ENCODE data around the gene IKZF2.
A peak's percentile ranks its signal among the peaks of the same experiment; 100 is the strongest.

IKZF2 gene

DNA sequence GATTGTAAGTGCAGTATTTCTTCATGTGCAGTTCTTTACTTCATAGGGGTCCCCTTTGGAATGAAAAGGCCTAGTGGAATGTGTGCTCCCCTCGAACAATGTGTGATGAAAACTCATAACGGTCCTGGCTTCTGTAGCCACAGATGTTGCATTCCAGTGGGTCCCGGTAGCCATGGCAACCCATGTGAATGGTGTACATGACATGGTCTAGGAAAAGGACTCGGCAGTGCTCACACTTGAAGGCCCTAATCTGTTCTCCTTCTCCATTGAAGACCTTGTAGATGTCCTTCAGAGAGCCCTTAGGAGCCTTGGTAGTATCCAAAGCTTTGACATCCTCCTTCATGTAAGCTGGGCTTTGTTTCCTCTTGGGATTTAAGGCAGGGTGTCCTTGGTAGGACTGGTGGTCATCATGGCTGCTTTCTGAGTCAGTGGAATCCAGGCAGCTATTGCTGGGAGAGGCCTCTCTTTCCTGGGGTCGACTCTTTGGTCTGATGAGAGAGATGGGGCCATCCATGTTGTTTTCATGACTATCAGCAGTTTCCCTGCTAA, 144.0 kb downstream of the IKZF2 start:
- Histone ChIP-seq H4K20me1 (ENCODE audit: insufficient read depth, low read length, poor library complexity, severe bottlenecking) (peaks cover 27% of the 10 kb centered on the region), H3K4me1 (ENCODE audit: insufficient read depth, low read length, poor library complexity, severe bottlenecking) (peaks cover 42% of the 10 kb centered on the region), H3K9me2 (replicated peaks; ENCODE audit: low read depth, low read length) (no peaks in the 10 kb centered on the region), H2AFZ (ENCODE audit: low read length) (no peak overlapping the region), H3K36me3 (ENCODE audit: insufficient read depth, low read length) (peaks cover 80% of the 10 kb centered on the region), H3F3A (ENCODE audit: low read depth) (no peaks in the 10 kb centered on the region), H3K9me3 (ENCODE audit: insufficient read depth, low read depth, low read length) (no peaks in the 10 kb centered on the region), H3K4me2 (ENCODE audit: low read depth, low read length, poor library complexity, severe bottlenecking) (no peak overlapping the region), H3K9ac (ENCODE audit: low read depth, low read length, poor library complexity, severe bottlenecking) (no peak overlapping the region), H3K79me2 (ENCODE audit: insufficient read depth, low read length) (peaks cover 30% of the 10 kb centered on the region), H3K4me3 (ENCODE audit: low read length, poor library complexity, severe bottlenecking) (no peak overlapping the region), H3K27me3 (ENCODE audit: insufficient read depth, low read length, poor library complexity, severe bottlenecking) (no peaks in the 10 kb centered on the region)
- TF ChIP-seq EZH2phosphoT487 (IDR thresholded peaks at IDR 0.05; ENCODE audit: borderline replicate concordance) = no peak
- TF ChIP-seq, protein P1, sequence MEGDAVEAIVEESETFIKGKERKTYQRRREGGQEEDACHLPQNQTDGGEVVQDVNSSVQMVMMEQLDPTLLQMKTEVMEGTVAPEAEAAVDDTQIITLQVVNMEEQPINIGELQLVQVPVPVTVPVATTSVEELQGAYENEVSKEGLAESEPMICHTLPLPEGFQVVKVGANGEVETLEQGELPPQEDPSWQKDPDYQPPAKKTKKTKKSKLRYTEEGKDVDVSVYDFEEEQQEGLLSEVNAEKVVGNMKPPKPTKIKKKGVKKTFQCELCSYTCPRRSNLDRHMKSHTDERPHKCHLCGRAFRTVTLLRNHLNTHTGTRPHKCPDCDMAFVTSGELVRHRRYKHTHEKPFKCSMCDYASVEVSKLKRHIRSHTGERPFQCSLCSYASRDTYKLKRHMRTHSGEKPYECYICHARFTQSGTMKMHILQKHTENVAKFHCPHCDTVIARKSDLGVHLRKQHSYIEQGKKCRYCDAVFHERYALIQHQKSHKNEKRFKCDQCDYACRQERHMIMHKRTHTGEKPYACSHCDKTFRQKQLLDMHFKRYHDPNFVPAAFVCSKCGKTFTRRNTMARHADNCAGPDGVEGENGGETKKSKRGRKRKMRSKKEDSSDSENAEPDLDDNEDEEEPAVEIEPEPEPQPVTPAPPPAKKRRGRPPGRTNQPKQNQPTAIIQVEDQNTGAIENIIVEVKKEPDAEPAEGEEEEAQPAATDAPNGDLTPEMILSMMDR (conservative IDR thresholded peaks at IDR 0.05; ENCODE audit: low read length) = no peak

DNA sequence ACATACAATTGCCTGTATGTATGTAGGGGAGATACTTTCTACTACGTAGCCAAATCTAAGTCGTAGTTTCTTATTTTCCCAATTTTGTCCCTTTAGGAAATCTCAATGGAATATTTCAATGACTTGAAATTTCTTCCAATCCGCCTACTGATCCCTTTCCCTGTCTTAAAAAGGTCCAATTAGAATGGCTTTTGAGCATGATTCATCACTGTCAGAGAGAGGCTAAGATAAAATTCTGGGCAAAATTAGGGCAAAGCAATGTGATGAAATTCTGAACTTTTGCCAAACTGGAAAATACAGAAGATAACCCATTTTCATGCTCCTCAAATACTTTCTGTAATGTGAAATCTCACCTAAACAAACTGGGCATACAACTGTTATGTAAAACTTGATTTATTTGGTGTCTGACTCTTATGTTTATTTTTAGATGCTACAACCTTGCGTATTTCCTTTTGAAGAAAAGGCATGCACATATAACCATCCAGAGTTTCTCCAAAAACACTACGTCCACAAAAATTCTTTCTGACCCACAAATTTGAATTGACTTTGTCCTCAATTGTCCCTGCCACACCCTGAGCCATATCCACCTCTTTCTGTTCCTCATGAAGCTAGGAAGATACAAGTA, 147.1 kb downstream of the IKZF2 start:
- H3K9me2 ChIP-seq (replicated peaks; ENCODE audit: low read depth, low read length) = no peaks in the 10 kb centered on the region
- no peak for TF ChIP-seq EZH2phosphoT487 (IDR thresholded peaks at IDR 0.05; ENCODE audit: borderline replicate concordance)
- TF ChIP-seq, protein P1 (conservative IDR thresholded peaks at IDR 0.05; ENCODE audit: low read length) = no peak
- no peak overlapping the region for H2AFZ ChIP-seq (ENCODE audit: low read length)
- no peak overlapping the region for H3K4me3 ChIP-seq (ENCODE audit: low read length, poor library complexity, severe bottlenecking)
- H3K9ac ChIP-seq (ENCODE audit: low read depth, low read length, poor library complexity, severe bottlenecking) = peak overlapping the region; percentile 35
- H3K4me1 ChIP-seq (ENCODE audit: insufficient read depth, low read length, poor library complexity, severe bottlenecking) = peaks cover 60% of the 10 kb centered on the region
- H3K9me3 ChIP-seq (ENCODE audit: insufficient read depth, low read depth, low read length) = no peaks in the 10 kb centered on the region
- no peaks in the 10 kb centered on the region for H3K27me3 ChIP-seq (ENCODE audit: insufficient read depth, low read length, poor library complexity, severe bottlenecking)
- peaks cover 52% of the 10 kb centered on the region for H3K36me3 ChIP-seq (ENCODE audit: insufficient read depth, low read length)
- H4K20me1 ChIP-seq (ENCODE audit: insufficient read depth, low read length, poor library complexity, severe bottlenecking) = peaks cover 14% of the 10 kb centered on the region
- H3K4me2 ChIP-seq (ENCODE audit: low read depth, low read length, poor library complexity, severe bottlenecking) = no peak overlapping the region
- H3F3A ChIP-seq (ENCODE audit: low read depth) = no peaks in the 10 kb centered on the region
- peaks cover 25% of the 10 kb centered on the region for H3K79me2 ChIP-seq (ENCODE audit: insufficient read depth, low read length)

DNA sequence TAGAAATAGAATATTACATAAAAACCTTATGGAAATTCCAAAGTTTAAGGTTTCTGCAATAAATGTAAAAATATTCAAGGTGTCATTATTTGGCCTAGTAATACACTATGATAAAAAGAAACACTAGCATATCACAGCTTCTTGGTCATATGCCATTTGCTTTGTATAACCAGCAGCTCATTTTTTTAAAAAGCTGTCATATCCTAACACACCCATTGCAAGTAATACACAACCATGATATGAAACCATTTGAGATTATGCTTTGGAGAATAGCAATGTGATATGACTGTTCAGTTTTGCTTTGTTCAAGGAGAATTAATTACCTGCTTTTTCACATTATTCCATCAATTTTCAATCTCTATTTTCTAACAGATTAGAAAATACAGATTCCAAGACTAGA, 149.0 kb downstream of the IKZF2 start:
- peak overlapping the region; percentile 35 for H3K9ac ChIP-seq (ENCODE audit: low read depth, low read length, poor library complexity, severe bottlenecking)
- peaks cover 60% of the 10 kb centered on the region for H3K4me1 ChIP-seq (ENCODE audit: insufficient read depth, low read length, poor library complexity, severe bottlenecking)

More for the DNA sequence above, 149.0 kb downstream of the IKZF2 start:
- Histone ChIP-seq H3K79me2 (ENCODE audit: insufficient read depth, low read length) (peaks cover 25% of the 10 kb centered on the region), H3K9me3 (ENCODE audit: insufficient read depth, low read depth, low read length) (no peaks in the 10 kb centered on the region), H4K20me1 (ENCODE audit: insufficient read depth, low read length, poor library complexity, severe bottlenecking) (peaks cover 13% of the 10 kb centered on the region), H3F3A (ENCODE audit: low read depth) (no peaks in the 10 kb centered on the region), H3K27me3 (ENCODE audit: insufficient read depth, low read length, poor library complexity, severe bottlenecking) (no peaks in the 10 kb centered on the region), H2AFZ (ENCODE audit: low read length) (no peak overlapping the region), H3K9me2 (replicated peaks; ENCODE audit: low read depth, low read length) (no peaks in the 10 kb centered on the region), H3K4me3 (ENCODE audit: low read length, poor library complexity, severe bottlenecking) (no peak overlapping the region), H3K36me3 (ENCODE audit: insufficient read depth, low read length) (peaks cover 33% of the 10 kb centered on the region; the same call in 1 of the 2 replicates), H3K4me2 (ENCODE audit: low read depth, low read length, poor library complexity, severe bottlenecking) (peak overlapping the region; percentile 44)
- no peak for TF ChIP-seq EZH2phosphoT487 (IDR thresholded peaks at IDR 0.05; ENCODE audit: borderline replicate concordance)
- TF ChIP-seq, protein P1 (conservative IDR thresholded peaks at IDR 0.05; ENCODE audit: low read length) = no peak
